OCI-LY7 (cell line): ENCODE measurements around the gene PCNX2.

Experiments
- CTCF ChIP-seq: fragments of 200-600 bp; sonication (generic); conservative IDR thresholded peaks from 2 replicates; pipeline ENCODE4 v1.5.1; 2014; ENCODE audit warnings: mild to moderate bottlenecking, antibody characterized with exemption, low read length, moderate library complexity, mixed read lengths
- EZH2phosphoT487 ChIP-seq: fragments of 200-600 bp; sonication (generic); IDR thresholded peaks from 2 replicates; pipeline ENCODE4 v1.6.1; 2018; ENCODE audit warnings: low read depth, borderline replicate concordance, mild to moderate bottlenecking, mixed run types, antibody characterized with exemption, low read length, moderate library complexity, mixed read lengths

- no peak for TF ChIP-seq CTCF
- TF ChIP-seq EZH2phosphoT487: no peak
Measured at GRCh38 chr1:232939748-232940147, 355.8 kb downstream of the PCNX2 start.
